ENCODE data around the gene ADORA2B. TPM values are rescaled to one million over a fixed set of nuclear protein-coding genes. Genes with fewer than 3 reads are reported as not detected.

Gene ADORA2B
- total RNA-seq, 6 experiments from 2014 or later = 0.16 to 0.62 (median 0.37) TPM; not detected in 1

DNA sequence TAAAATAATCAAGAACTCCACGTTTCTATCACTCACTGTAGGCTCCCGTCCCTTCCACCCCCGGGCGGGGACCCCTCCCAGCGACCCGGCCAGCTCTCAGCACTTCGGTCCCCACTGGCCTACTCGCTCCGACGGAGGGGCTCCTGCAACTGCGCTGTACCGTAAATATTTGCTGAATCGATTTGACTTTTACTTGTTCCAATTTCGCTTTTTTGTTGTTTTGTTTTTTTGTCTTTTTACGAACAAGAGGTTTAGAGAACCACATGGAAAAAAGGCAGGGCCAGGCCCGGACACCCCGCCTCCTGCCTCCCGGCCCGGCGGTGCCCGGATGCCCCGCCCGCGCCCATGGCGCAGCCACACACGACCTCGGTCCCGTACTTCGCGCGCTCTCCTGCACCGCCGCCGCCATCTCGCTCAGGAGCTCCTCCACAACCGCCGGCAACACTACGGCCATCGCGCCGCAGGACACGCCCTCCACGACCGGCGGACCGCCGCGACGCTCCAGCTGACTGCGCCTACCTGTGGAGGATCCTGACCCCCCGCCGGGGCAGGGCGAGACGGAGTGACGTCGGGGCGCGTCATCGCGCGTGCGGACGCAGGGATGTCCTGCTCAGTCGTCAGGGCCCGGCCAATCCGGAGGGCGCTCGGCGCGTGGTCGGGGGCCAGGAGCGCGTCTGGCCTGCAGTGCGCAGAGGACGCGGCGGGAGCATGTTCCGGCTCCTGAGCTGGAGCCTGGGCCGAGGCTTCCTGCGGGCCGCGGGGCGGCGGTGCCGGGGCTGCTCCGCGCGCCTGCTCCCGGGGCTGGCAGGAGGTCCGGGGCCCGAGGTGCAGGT, 54.4 kb downstream of the ADORA2B start, which contains the start of the genes TTC19 and ZSWIM7:
Gene TTC19, plus strand, starts transcription at position 684 of the 833 bp plus-strand sequence. Its CDS starts 25 bp downstream, at position 709.
Gene ZSWIM7, minus strand, starts transcription at position 564 of the 833 bp plus-strand sequence. Its CDS starts 110 bp downstream, at position 454.
- intact Hi-C loops (cut with DNase I) = loop anchor here in 1 of 2 donors (10.0 kb wide), 1 partner anchor 55 kb away; the partner anchor contains the start of gene ADORA2B
- Histone ChIP-seq H3K27me3 (no peaks in the 10 kb centered on the region), H3K36me3 (peaks cover 0 to 30% (median 14%) of the 10 kb centered on the region in 4 donors), H3K9me3 (no peaks in the 10 kb centered on the region), H3K4me1 (peaks cover 0 to 14% (median 0%) of the 10 kb centered on the region in 4 donors), H3K4me3 (peak within 1 kb of the TSS; percentile 65 to 82 (median 76)), H3K27ac (peak within 1 kb of the TSS; percentile 88 to 96 (median 91))
- TF ChIP-seq POLR2A (IDR thresholded peaks at IDR 0.05) = peak; percentile 98
- TF ChIP-seq, protein P1, sequence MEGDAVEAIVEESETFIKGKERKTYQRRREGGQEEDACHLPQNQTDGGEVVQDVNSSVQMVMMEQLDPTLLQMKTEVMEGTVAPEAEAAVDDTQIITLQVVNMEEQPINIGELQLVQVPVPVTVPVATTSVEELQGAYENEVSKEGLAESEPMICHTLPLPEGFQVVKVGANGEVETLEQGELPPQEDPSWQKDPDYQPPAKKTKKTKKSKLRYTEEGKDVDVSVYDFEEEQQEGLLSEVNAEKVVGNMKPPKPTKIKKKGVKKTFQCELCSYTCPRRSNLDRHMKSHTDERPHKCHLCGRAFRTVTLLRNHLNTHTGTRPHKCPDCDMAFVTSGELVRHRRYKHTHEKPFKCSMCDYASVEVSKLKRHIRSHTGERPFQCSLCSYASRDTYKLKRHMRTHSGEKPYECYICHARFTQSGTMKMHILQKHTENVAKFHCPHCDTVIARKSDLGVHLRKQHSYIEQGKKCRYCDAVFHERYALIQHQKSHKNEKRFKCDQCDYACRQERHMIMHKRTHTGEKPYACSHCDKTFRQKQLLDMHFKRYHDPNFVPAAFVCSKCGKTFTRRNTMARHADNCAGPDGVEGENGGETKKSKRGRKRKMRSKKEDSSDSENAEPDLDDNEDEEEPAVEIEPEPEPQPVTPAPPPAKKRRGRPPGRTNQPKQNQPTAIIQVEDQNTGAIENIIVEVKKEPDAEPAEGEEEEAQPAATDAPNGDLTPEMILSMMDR (IDR thresholded peaks at IDR 0.05) = peak in 3 of 4 donors; percentile 10 to 29 (median 29)
- 2% methylated on average over 45 of the region's 91 CpGs for WGBS (ENCODE audit: insufficient coverage, low coverage, low lambda C conversion rate, missing lambda C conversion rate)
- ATAC-seq (peak; percentile 92 to 97 (median 94)), DNase-seq (peak; percentile 99)

DNA sequence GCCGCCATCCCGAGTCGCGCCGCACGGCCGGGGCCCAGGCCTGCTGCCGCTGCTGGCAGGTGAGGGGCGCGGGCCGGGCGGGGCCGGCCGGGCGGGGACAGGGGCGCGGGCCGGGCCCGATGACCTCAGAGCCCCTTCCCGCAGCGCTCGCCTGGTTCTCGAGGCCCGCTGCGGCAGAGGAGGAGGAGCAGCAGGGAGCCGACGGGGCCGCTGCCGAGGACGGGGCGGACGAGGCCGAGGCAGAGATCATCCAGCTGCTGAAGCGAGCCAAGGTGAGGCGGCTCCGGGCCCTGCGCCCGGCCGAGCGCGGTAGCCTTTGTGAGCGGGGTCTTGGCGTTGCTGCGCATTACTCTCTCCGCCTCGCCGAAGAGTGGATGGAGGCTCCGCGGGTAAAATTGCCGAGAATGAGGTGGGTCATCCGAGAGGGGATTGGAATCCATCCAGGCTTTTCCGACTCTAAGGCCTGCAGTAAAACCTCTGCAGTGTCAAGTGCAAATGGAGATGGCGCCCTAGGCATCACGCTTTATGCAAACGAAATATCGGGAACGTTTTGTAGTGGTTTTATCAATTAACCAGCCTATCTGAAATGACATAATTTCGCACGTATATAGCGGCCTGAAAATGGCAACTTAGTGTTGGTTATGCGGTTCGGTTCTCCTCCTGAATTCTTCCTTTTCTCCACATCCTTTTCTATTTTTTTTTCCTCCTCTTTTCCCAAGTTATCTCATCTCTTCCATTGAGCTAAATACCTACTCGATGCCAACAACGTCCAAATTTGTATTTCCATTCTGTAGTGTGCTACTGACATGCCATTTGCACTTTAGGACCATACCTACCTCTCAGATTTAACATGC, 55.3 kb downstream of the ADORA2B start:
- intact Hi-C loops (cut with DNase I) = loop anchor here in 1 of 2 donors (10.0 kb wide), 1 partner anchor 55 kb away; the partner anchor contains the start of gene ADORA2B
- DNase-seq = no peak

DNA sequence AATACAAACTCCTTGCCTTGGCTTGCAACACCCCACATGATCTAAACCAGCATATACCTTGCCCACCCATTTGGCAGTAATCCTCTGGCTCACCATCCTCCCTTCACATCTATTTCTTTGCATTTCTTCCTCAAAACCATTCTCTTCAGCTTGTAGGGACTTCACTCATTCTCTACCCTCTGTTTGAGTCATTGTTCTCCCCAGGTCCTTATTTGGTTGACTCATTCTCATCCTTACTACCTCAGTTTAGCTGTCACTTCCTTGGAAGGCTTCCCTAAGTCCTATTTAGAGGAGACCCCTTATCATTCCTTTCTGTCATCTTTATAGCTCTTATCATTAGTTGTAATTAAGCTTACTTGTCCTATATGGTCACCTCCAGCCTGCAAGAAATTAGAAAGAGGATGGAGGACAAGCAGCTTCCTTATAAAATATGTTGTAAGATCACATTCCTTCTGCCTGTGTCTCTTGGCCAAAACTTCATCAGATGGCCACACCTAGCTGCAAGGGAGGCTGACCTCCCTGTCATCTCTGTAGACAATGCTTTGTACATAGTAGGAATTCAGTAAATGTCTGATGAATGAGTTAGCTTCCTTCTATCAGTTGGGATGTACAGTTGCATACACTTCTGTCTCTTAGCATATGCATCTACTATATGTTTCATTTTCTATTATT, 56.4 kb downstream of the ADORA2B start:
- Histone ChIP-seq H3K27me3 (no peaks in the 10 kb centered on the region), H3K4me3 (no peak overlapping the region), H3K9me3 (no peaks in the 10 kb centered on the region), H3K4me1 (peaks cover 0 to 14% (median 0%) of the 10 kb centered on the region in 4 donors), H3K36me3 (peaks cover 0 to 50% (median 22%) of the 10 kb centered on the region in 4 donors), H3K27ac (no peak overlapping the region)
- intact Hi-C loops (cut with DNase I) = no loop called here
- DNase-seq = no peak
- ATAC-seq = no peak
- no peak for TF ChIP-seq POLR2A (IDR thresholded peaks at IDR 0.05)
- TF ChIP-seq, protein P1 (IDR thresholded peaks at IDR 0.05) = no peak

More for the DNA sequence above, 55.3 kb downstream of the ADORA2B start:
- TF ChIP-seq, protein P1 (IDR thresholded peaks at IDR 0.05) = no peak
- TF ChIP-seq POLR2A (IDR thresholded peaks at IDR 0.05) = no peak
- Histone ChIP-seq H3K4me3 (peak overlapping the region; percentile 65 to 82 (median 76)), H3K36me3 (peaks cover 0 to 38% (median 18%) of the 10 kb centered on the region in 4 donors), H3K4me1 (peaks cover 0 to 14% (median 0%) of the 10 kb centered on the region in 4 donors), H3K27me3 (no peaks in the 10 kb centered on the region), H3K27ac (peak overlapping the region; percentile 88 to 96 (median 91)), H3K9me3 (no peaks in the 10 kb centered on the region)
- WGBS (ENCODE audit: insufficient coverage, low coverage, low lambda C conversion rate, missing lambda C conversion rate) = 1% methylated on average over 18 of the region's 64 CpGs
- ATAC-seq = peak; percentile 15 to 45 (median 36)

Data from right lobe of liver (tissue), 6 donors.